GM18507 (cell line): ENCODE data around the gene PEX6.
A peak's percentile ranks its signal among the peaks of the same experiment; 100 is the strongest.

ENCODE experiments used
- DNase-seq: peaks from one replicate; pipeline ENCODE4 v3.0.0; 2011; ENCODE audit warnings: low read depth; ENCODE audit not compliant: insufficient read length; ENCODE audit errors: extremely low spot score
- FAIRE-seq: peaks from 2 replicates; lab custom pipeline; 2011; peaks lifted over from hg19 to GRCh38; lab: Jason Lieb, UNC

PEX6 gene

GRCh38 chr6:42938987-42939809, 39.8 kb downstream of the PEX6 start:
- no peak for FAIRE-seq
- no peak for DNase-seq

- FAIRE-seq (no peak), DNase-seq (no peak)
Measured at GRCh38 chr6:42938428-42938796, 40.6 kb downstream of the PEX6 start.

GRCh38 chr6:42937548-42938427, 41.2 kb downstream of the PEX6 start:
- DNase-seq (no peak), FAIRE-seq (no peak)

- FAIRE-seq (no peak), DNase-seq (no peak)
Measured at GRCh38 chr6:42936398-42936797, 42.6 kb downstream of the PEX6 start.

GRCh38 chr6:42935322-42935721, 43.7 kb downstream of the PEX6 start:
- DNase-seq, result no peak
- FAIRE-seq, result no peak

GRCh38 chr6:42933205-42933604, 45.8 kb downstream of the PEX6 start:
- no peak for DNase-seq
- FAIRE-seq, result no peak

- DNase-seq (no peak), FAIRE-seq (no peak)
Measured at GRCh38 chr6:42932412-42932811, 46.6 kb downstream of the PEX6 start.

GRCh38 chr6:42929821-42930360, 49.1 kb downstream of the PEX6 start:
- DNase-seq (peak; percentile 66), FAIRE-seq (no peak)

- DNase-seq, result peak; percentile 75
- FAIRE-seq, result peak; percentile 97
Measured at GRCh38 chr6:42928986-42929820, 49.8 kb downstream of the PEX6 start, which contains the start of gene CNPY3. TSS of gene CNPY3 (plus strand) at chr6:42929480. CDS start at chr6:42929571, 91 bp downstream.

GRCh38 chr6:42925248-42925857, 53.6 kb downstream of the PEX6 start:
- DNase-seq (no peak), FAIRE-seq (no peak)

GRCh38 chr6:42923666-42924065, 55.3 kb downstream of the PEX6 start:
- FAIRE-seq (no peak), DNase-seq (no peak)

- DNase-seq (no peak), FAIRE-seq (no peak)
Measured at GRCh38 chr6:42921801-42922200, 57.2 kb downstream of the PEX6 start.

GRCh38 chr6:42916288-42916687, 62.7 kb downstream of the PEX6 start:
- FAIRE-seq, result no peak

GRCh38 chr6:42915732-42916131, 63.2 kb downstream of the PEX6 start, which contains the start of gene PTCRA:
TSS of gene PTCRA (plus strand) at chr6:42916053. CDS start at chr6:42916070, 17 bp downstream.
- FAIRE-seq (no peak), DNase-seq (no peak)

More at GRCh38 chr6:42916288-42916687, 62.7 kb downstream of the PEX6 start:
- DNase-seq, result no peak

- FAIRE-seq (no peak), DNase-seq (no peak)
Measured at GRCh38 chr6:42914546-42914945, 64.4 kb downstream of the PEX6 start.
